ENCODE results near the gene FOXN3.

- TF ChIP-seq, protein P1, sequence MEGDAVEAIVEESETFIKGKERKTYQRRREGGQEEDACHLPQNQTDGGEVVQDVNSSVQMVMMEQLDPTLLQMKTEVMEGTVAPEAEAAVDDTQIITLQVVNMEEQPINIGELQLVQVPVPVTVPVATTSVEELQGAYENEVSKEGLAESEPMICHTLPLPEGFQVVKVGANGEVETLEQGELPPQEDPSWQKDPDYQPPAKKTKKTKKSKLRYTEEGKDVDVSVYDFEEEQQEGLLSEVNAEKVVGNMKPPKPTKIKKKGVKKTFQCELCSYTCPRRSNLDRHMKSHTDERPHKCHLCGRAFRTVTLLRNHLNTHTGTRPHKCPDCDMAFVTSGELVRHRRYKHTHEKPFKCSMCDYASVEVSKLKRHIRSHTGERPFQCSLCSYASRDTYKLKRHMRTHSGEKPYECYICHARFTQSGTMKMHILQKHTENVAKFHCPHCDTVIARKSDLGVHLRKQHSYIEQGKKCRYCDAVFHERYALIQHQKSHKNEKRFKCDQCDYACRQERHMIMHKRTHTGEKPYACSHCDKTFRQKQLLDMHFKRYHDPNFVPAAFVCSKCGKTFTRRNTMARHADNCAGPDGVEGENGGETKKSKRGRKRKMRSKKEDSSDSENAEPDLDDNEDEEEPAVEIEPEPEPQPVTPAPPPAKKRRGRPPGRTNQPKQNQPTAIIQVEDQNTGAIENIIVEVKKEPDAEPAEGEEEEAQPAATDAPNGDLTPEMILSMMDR (IDR thresholded peaks at IDR 0.05 in 4 of 5, conservative IDR thresholded peaks at IDR 0.05 in 1 of 5): no peak
- TF ChIP-seq POLR2A (IDR thresholded peaks at IDR 0.05): no peak
These were observed 160.1 kb downstream of the FOXN3 start for GRCh38 chr14:89256951-89257350.

All from gastrocnemius medialis (tissue), 4 donors.